ENCODE results near the gene ZHX3.
A peak's percentile ranks its signal among the peaks of the same experiment; 100 is the strongest.
"Not testable (repeated sequence)": the region's sequence is repeated elsewhere in the genome, so short reads cannot be mapped to it uniquely, and the experiment has no call there.

ZHX3 gene

DNA sequence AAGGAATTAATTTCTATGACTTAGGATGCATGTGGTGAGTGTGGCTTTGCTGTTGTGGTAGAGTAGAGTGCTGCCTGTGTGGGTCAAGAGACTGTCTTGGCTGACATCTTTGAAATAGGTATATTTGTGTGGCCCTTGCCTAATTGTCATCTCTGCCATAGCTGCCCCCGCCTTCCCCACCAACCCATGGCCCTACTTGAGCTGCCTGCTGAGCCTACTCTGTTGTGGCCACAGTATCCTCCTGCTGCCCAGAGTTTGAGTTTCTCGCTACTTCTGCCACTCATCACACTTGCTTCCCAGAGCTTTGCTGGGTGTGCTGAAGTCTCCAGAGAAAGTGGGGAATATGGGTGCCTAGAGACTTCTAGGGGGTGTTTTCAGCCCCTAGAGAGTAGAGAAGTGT lies 172.2 kb downstream of the ZHX3 start:
- DNase-seq = no peak

GRCh38 chr20:41143354-41143753 lies 174.2 kb downstream of the ZHX3 start:
- no peak for DNase-seq

GRCh38 chr20:41142919-41143318 lies 174.6 kb downstream of the ZHX3 start:
- no peak for DNase-seq

GRCh38 chr20:41142245-41142644 lies 175.3 kb downstream of the ZHX3 start:
- DNase-seq = no peak

- DNase-seq = no peak
Observed at GRCh38 chr20:41141153-41141815, 176.2 kb downstream of the ZHX3 start.

- DNase-seq = no peak
Observed at GRCh38 chr20:41140226-41141133, 177.1 kb downstream of the ZHX3 start.

DNA sequence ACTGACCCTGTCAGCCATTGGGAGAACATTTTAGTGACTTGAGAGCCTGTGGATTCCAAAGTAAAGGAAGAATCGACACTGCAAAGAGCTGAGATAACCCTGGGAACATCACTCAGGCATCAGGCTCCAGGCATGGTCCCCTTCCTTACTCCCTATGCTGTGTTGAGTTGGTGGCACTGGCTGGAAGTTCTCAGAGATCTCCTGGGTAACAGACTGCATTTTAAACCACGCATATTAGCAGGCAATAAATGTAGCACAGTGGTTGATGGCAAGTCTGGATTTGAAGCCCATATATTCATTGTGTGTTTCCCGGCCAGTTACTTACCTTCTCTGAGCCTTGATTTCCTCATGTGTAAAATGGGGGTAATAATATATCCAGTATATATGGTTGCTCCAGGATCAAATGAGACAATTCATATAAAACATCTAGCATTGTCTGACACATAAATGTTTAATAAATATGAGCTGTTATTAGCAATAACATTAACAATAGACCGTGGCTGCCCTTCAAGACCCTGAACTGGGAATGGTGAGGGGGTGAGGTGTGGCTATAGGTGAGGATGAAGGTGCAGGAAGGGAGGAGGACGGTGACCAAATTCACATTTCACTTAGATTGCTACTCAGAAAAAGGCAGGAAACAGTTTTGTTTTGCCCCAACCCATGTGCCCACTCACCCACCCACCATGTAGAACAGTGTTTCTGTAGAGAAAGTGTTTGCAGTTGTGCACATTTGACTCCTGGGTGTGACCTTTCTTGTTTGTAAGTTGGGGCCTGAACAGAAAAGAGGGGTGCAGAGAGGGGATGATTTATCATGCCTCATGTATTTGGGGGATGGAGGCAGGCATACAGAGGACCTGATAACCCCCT lies 178.1 kb downstream of the ZHX3 start:
- DNase-seq = no peak

- DNase-seq = no peak
Observed at GRCh38 chr20:41138475-41139226, 178.9 kb downstream of the ZHX3 start.

- no peak for DNase-seq
Observed at GRCh38 chr20:41137614-41138474, 179.7 kb downstream of the ZHX3 start.

DNA sequence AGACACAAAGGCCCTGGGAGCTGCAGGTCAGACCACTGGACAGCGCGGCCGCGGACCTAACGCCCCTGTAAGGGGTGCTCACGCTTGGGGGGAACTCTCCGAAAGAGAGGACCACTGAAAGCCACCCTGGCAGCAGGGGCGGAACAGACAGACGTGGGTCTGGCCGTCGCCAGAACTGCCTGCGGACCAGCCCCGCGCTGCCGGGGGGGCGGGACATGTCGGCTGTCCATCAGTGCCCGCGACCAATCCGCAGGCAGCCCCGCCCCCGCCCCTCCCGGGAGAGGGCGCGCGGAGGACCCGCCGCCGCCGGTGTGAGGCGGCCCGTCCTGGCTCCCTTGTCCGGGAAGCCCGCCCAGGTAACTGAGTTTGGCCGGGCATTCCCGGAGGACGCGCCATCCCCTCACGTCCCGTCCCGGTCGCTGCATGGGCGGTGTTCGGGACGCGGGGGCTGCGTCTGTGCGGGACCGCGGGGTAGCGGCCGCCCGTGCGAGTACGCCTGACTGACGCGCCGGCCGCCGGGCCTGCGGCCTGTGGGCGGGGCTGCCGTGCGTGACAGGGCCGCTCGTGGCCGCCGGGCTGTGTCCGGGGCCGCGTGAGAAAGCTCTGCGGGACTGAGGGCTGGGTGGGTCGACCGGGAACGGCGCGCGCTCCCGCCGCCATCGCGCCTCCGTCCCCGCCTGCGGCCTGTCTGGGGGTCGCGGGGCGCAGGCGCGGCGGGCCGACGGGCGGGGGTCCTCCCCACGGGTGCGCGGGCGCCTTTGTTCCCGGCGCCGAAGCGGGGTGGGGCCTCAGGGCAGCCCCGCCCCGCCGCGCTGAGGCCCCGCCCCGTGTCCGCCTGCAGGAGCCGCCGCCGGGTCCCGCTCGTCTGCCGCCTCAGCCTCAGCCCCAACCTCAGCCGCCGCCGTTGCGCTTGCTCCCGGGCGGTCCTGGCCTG lies 180.6 kb downstream of the ZHX3 start, which contains the start of gene PLCG1:
TSS of gene PLCG1 (plus strand) at position 864 of the 934 bp plus-strand sequence. CDS start 99 bp downstream, outside the sequence.
- peak; percentile 70 to 82 for DNase-seq

DNA sequence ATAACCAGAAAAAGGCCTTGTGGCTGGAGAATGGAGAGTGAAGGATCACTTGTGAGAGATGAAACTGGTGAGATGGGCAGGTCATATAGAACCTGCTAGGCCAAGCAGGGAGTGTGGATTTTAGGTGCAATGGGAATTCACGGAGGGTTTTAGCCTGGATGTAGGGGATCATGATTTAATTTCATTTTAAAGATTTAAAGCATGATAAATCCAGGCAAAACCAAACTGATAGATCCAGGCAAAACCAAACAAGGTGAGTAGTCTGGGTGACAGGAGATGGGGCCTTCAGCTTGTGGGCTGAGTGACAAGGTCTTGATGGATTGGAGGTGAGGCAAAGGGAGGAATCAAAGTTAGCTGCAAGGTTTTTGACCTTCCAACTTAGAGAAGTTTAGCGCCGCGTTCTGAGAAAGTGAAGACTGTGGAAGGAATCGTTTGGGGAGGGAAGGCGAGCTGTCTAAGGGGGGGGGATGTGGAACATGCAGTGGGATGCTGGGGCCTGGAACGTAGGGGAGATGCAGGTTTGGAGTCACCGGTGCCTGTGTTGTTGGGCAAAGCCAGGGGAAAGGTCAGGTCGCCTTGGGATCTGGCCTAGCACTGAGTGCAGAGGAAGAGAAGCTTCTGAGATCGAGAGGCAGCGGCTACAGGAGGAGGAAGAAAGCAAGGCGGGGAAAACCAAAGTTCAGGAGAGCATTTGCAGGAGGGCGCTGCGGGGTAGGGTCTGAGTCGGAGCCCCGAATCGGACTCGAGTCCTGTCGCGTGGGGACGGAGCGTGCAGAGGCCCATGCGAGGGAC lies 181.4 kb downstream of the ZHX3 start:
- peak in 1 of 2 donors; percentile 9 for DNase-seq

- peak in 1 of 2 donors; percentile 11 for DNase-seq
Observed at GRCh38 chr20:41135187-41135887, 182.2 kb downstream of the ZHX3 start.

DNA sequence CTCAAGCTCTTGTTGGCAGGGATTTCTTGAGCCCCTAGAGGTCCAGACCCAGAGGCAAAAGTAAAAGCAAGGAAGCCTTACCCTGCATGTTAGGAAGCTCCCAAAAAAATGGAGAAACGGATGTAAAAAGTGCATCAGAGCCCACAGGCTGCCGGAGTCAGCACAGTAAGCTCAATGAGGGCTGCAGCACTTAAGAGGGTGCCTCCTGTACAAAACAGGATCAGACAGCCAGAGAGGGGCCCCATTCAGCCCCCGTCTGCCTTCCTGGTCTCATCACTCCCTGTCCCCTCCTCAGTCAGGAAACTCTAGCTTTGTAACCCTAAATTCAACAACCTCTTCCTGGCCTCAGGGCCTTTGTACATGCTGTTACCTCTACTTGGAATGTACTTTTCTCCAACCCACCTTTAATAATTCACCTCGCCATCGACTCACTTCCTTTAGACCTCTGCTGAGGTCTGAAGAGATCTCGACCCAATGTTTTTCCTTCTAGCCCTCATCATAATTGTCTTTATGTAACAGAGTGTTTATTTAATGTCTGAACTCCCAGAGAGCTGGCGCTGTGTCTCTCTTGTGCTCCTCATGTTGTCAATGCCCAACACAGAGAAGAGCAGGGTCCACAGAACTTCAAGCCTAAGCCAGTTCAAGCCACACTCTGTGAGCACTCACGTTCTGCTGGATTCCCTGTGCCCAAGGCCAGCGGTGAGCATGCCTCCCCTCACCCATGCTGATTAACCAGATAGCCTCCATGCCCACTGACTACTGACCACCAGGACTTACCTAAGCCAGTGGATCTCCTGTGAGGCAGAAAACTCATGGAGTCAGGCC lies 183.0 kb downstream of the ZHX3 start:
- no peak for DNase-seq

- peak; percentile 44 to 86 for DNase-seq
Observed at GRCh38 chr20:41133709-41134361, 183.7 kb downstream of the ZHX3 start.

DNA sequence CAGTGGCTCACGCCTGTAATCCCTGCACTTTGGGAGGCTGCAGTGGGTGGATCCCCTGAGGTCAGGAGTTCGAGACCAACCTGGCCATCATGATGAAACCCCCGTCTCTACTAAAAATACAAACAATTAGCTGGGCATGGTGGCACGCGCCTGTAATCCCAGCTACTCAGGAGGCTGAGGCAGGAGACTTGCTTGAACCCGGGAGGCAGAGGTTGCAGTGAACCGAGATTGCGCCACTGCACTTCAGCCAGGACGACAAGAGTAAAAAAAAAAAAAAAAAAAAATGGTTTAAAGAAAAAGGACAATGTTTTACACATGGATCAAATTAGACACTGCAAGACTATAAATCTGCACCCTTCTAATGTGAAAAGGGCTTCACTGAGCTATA lies 185.1 kb downstream of the ZHX3 start:
- not testable (repeated sequence) for DNase-seq

GRCh38 chr20:41131594-41132387 lies 185.7 kb downstream of the ZHX3 start:
- no peak for DNase-seq

Measured in inflammatory macrophage (primary cell).